Aorta (tissue), 5 donors: ENCODE measurements around the gene PCMTD2. TPM values are rescaled to one million over a fixed set of nuclear protein-coding genes. Genes with fewer than 3 reads are reported as not detected.

Source experiments
- ATAC-seq: fragments of 200-7000 bp; cut with Tn5 transposase; one replicate; pipeline ENCODE4 v1.9.1; 2022; ENCODE audit warnings: moderate library complexity; ENCODE audit not compliant: low FRiP score
- DNase-seq, 2 donors: peaks; one replicate each; pipeline ENCODE4 v3.0.0-alpha.2; 2020
- H3K27ac ChIP-seq, 2 donors: one replicate each; pipeline ENCODE4 v1.5.1; 2013; ENCODE audit warnings: low read length in 2 of 2, mild to moderate bottlenecking in 2 of 2, moderate library complexity in 2 of 2, control low read depth in 1 of 2, inconsistent platforms in 1 of 2, low read depth in 1 of 2
- H3K27me3 ChIP-seq, 2 donors: one replicate each; pipeline ENCODE4 v1.6.1; 2013; ENCODE audit warnings: control low read depth in 1 of 2, low read length in 1 of 2, mild to moderate bottlenecking in 1 of 2, moderate library complexity in 1 of 2; ENCODE audit not compliant: insufficient read depth in 2 of 2, control insufficient read depth in 1 of 2
- H3K36me3 ChIP-seq, 2 donors: one replicate each; pipeline ENCODE4 v1.6.1; 2013; ENCODE audit warnings: control low read depth in 1 of 2, low read length in 1 of 2, mild to moderate bottlenecking in 1 of 2; ENCODE audit not compliant: insufficient read depth in 2 of 2, control insufficient read depth in 1 of 2
- H3K4me1 ChIP-seq, 2 donors: one replicate each; pipeline ENCODE4 v1.6.1; 2013; ENCODE audit warnings: low read length in 2 of 2, control low read depth in 1 of 2, mild to moderate bottlenecking in 1 of 2, moderate library complexity in 1 of 2; ENCODE audit not compliant: insufficient read depth in 2 of 2, control insufficient read depth in 1 of 2
- H3K4me3 ChIP-seq, 2 donors: one replicate each; pipeline ENCODE4 v1.5.1; 2013; ENCODE audit warnings: low read length in 2 of 2, control low read depth in 1 of 2, mild to moderate bottlenecking in 1 of 2
- H3K9me3 ChIP-seq: one replicate; pipeline ENCODE4 v1.6.1; 2013; ENCODE audit warnings: mild to moderate bottlenecking, low read length; ENCODE audit not compliant: control insufficient read depth
- WGBS, 2 donors: extraction: QIAGEN DNeasy Blood & Tissue Kit; methylation state at CpG; one replicate each; pipeline ENCODE4 v1.1.7; 2013; 5-methylcytosine and 5-hydroxymethylcytosine counted together
- intact Hi-C, 2 donors: fragments of 100-400 bp; cut with DNase I; formaldehyde crosslinking; loops; one replicate each; pipeline versions ENCODE4 v1.14.2 to v1.15.0; 2022
- polyA plus RNA-seq, 2 donors: library from polyadenylated mRNA; stranded (reverse); fragments of 200-250 nt; gene quantifications; one replicate each; pipeline ENCODE4 v1.2.3, GENCODE V29; 2013
- total RNA-seq, 2 donors: library from RNA; stranded (reverse); fragmentation: NEBNext Ultra II Directional; extraction: Animal tissue kit (Norgen Biotek cat#: 25700); gene quantifications; one replicate each; pipeline ENCODE4 v1.2.1, GENCODE V29; 2021
- donor health status: healthy with polysubstance abuse.
- donor health status: Bipolar disorder and iron deficiency.
- donor health status: DM: no; HTN: no; CAD: no.
- donor health status: DM: no; HTN: no; CAD: no.
- donor health status: DM: yes; HTN: yes; CAD: no.

The PCMTD2 gene
- total and polyA plus RNA-seq, 4 donors: 14.9 to 71.4 (median 44.5) TPM

DNA sequence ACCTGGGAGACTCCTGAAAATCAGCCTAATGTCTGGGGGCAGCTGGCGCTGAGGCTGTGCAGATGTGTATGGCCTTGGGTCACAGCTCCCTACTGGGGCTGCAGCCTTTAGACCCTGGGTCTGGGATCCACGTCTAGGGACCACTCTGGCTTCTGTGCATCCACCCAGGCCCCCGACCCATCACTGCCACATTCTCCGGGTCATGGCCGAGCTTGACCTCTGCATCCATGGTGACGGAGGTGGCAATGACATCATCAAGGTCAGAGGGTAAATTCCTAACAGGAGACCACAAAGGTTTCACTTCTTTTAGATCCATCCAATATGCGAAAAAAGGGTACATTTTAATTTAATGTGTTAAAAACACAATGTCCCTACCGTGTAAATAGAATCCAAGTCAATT is 14.5 kb upstream of the PCMTD2 start:
- H3K27me3 ChIP-seq: no peaks in the 10 kb centered on the region

DNA sequence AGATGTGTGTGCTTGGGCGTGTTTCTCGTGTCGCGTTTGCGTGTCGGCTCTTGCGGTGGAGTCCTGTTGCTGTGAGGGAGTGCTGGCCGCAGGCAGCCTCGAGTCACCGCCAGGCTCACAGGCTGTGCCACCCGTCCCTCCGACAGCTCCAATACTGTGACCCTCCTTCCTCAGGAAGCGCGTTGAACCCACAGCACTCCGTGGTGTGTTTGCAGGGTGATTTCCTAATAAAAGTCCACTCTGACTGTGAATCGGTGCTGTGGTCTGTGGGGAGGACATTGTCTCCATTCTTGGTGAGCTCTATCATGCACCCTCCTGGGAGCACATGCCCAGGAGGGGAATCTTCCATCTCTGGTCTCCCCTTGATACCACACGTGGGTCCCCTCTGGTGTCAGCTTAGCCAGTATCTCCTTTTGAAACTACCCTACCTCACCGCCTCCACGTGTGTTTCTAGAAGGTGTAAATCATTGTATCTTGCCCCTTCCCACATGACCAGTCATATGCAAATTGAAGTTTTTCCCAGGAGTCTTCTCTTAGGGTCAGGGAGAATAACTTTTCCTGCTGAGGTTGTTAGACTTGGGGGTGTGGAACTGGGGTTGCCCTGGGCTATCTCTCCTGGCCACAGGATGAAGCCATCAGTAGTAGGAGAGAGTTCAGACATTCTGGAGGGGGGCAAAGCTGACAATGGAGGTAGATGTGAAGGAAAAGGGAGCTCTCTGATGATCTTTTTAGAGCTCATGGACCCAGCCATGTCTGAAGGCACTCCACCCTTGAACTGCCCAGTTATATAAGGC is 13.3 kb upstream of the PCMTD2 start:
- H3K9me3 ChIP-seq: no peaks in the 10 kb centered on the region
- 79 to 82% methylated on average over 19 of the region's 19 CpGs for WGBS, 2 donors
- intact Hi-C loops: no loop called here
- no peaks in the 10 kb centered on the region for H3K36me3 ChIP-seq
- no peak overlapping the region for H3K27ac ChIP-seq
- no peaks in the 10 kb centered on the region for H3K4me1 ChIP-seq
- no peak for ATAC-seq
- no peak overlapping the region for H3K4me3 ChIP-seq
- no peaks in the 10 kb centered on the region for H3K27me3 ChIP-seq
- DNase-seq: peak in 1 of 2 donors; percentile 51

More for the DNA sequence above, 14.5 kb upstream of the PCMTD2 start:
- Histone ChIP-seq H3K4me3 (no peak overlapping the region), H3K4me1 (no peaks in the 10 kb centered on the region), H3K9me3 (no peaks in the 10 kb centered on the region), H3K27ac (no peak overlapping the region), H3K36me3 (no peaks in the 10 kb centered on the region)
- intact Hi-C loops: no loop called here
- no peak for ATAC-seq
- WGBS, 2 donors: 48 to 56% methylated on average over 8 of the region's 8 CpGs
- peak in 1 of 2 donors; percentile 23 for DNase-seq

DNA sequence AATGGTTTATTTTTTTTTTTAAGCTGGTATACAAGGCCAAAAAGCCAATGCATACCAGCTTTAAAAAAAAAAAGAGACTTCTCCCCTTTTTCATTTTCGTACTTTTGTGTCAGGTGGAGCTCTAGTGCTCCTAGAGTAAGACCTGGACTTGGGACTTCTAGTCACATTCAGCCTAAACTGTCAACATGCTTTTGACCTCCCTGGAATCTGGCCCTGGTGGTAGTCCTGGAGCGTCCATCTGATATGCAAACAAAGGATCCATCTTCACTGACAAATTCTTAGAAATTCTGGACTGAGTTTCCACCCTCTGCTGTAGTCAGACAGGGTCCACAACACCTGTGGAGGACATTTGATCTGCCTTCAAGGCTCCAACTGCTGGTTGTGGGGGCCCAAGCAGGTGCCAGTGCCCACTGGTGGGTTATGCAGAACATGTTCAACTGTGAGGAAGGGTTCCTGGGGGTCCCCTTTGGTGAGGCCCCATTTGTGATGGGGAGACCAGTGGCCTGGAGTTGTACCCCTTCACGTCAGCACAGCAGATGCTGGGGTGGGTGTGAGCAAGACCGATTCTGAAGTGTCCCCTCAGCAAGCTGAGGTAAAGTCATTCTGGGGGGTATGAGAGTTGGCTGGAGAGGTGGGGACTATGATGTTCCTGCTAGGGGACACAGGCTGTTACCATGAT is 12.6 kb upstream of the PCMTD2 start:
- Histone ChIP-seq H3K27me3 (no peaks in the 10 kb centered on the region), H3K4me3 (no peak overlapping the region), H3K36me3 (no peaks in the 10 kb centered on the region), H3K27ac (no peak overlapping the region), H3K4me1 (no peaks in the 10 kb centered on the region), H3K9me3 (no peaks in the 10 kb centered on the region)
- ATAC-seq: no peak
- DNase-seq: peak in 1 of 2 donors; percentile 23
- WGBS, 2 donors: 74 to 80% methylated on average over 4 of the region's 4 CpGs
- intact Hi-C loops: no loop called here

DNA sequence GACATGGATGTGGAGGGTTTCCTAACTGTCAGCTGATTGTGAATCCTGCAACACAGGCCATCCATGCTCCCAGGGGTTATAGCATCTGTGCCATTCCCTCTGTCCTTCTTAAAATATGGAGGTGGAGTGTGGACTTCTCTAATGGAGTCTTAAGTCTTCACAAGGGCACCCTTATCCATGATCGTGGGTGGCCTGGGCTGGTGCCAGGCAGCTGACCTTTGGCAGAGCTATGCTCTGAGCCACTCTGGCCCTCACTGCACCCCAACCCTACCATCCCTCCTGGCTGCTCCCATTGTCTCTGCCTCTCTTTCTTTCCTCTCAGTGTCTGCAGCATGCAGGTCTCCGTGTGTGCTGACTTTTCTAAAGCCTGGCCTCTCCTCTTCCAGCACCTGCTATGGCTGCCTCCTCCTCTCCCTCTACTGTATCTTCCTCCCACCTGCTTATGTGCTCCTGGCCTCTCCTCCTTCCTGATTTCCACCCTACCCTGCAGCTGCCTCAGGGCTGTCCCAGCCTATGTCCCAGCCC is 11.2 kb upstream of the PCMTD2 start:
- no peak overlapping the region for H3K4me3 ChIP-seq
- DNase-seq: no peak

DNA sequence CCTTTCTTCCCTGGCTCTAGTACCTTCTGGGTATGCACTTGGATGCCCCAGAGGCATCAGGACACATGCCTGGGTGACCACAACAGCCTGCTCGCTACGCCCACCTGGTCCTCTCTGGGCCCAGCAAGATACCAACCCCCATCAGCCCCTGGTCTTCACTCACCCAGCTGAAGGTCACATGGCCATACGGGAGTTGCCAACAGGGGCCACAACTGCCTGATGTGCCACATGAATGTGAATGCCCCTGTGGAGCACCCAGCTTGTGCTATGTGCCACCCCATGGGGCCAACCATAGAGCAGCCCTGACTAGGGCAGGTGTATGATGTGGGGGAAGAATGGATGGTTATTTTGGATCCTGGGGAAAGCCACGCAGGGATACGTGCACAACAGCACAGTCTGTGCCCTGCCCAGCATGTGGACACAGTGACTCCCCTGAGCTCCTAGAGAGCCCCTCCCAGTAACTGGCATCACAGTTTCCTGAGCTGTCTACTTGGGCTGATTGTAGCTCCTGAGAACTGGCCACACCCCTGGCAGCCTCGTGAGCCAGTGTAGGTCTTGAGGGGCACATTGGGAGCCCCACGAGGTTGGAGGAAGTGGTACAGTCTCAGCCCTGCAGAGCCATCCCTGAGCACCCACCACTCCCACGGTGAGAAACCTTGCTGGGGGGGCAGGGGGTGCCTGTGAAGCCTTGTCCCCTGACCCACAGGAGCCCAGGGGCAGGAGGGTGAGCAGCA is 10.5 kb upstream of the PCMTD2 start:
- DNase-seq: peak in 1 of 2 donors; percentile 19
- Histone ChIP-seq H3K27ac (no peak overlapping the region), H3K9me3 (no peaks in the 10 kb centered on the region), H3K36me3 (no peaks in the 10 kb centered on the region), H3K4me3 (no peak overlapping the region), H3K27me3 (no peaks in the 10 kb centered on the region), H3K4me1 (no peaks in the 10 kb centered on the region)
- ATAC-seq: no peak
- 59 to 66% methylated on average over 8 of the region's 8 CpGs for WGBS, 2 donors
- intact Hi-C loops: no loop called here

More for the DNA sequence above, 11.2 kb upstream of the PCMTD2 start:
- no peaks in the 10 kb centered on the region for H3K9me3 ChIP-seq
- H3K36me3 ChIP-seq: no peaks in the 10 kb centered on the region
- H3K27ac ChIP-seq: no peak overlapping the region
- no peaks in the 10 kb centered on the region for H3K27me3 ChIP-seq
- no peak for ATAC-seq
- no peaks in the 10 kb centered on the region for H3K4me1 ChIP-seq
- WGBS, 2 donors: 71 to 80% methylated on average over 2 of the region's 2 CpGs
- intact Hi-C loops: no loop called here

DNA sequence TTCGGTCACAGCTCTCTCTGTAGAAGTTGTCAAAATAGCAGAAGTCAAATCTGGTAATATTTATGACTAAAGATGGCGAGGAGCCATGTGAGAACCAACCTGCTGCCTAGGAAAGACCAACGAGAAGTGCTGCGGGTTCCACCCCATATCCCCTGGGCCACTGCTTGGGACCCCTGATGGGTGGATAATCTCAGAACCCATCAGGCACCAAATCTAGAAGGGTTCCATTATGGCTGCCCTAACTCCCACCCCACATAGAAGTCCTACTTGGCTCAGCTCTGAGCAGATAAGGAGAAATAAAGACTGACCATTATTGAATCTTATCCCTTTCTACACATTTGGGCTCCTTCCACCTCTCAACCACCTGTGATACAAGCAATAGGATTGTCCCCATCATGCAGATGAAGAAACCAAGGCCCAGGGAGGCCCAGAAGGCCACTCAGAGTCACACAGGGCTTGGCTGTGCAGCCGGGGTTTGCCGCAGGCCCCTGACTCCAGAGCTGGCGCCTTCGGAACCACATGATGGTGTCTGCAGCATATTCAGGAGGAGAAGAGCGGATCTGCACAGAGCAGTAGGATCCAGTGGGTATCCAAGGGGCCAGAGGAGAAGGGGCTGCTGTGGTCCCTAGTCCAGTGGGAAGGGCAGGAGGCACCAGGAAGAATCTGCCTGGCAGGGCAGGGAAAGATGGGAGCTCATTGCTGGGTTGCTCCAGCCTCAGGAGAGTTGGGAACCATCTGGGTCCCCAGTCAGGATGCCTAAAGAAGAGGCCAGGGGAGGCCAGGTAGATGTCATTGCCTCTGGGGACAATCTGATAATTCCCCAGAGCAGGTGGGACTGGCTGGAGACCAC is 9.6 kb upstream of the PCMTD2 start:
- Histone ChIP-seq H3K36me3 (no peaks in the 10 kb centered on the region), H3K4me1 (no peaks in the 10 kb centered on the region), H3K4me3 (no peak overlapping the region), H3K27ac (no peak overlapping the region), H3K9me3 (no peaks in the 10 kb centered on the region), H3K27me3 (no peaks in the 10 kb centered on the region)
- DNase-seq (no peak), ATAC-seq (no peak)
- WGBS, 2 donors: 70 to 77% methylated on average over 9 of the region's 9 CpGs
- intact Hi-C loops: no loop called here

DNA sequence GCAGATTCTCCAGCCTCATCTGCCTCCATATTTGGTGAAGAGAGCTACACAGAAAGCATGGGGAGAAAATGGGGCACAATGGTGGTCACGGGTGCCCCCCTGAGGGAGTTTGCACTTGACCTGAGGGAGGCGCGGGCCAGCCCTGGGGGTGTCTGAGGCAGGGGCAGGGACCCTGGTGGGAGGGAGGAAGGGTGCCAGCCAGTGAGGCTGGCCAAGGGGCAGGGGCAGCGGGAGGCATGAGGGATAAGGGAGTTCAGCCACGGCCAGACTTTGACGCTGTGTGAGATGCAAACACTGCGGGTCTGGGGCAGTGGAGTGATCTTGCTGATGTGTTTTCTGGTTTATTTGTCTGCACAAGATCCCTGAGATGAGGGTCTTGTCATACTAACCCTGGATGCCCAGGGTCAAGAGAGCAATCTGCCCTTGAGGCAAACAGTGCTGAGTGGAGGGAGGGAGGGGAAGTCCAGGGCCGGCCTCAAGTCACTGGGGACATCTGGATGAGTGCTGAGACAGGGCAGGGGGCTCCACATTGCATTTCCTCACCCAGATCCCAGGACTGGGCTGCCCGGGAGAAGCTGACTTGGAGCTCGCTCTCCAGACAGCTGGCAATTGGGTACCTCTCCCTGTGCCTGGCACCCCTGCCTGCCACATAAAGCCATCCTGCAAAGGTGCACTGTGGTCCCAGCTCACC is 8.8 kb upstream of the PCMTD2 start:
- intact Hi-C loops: no loop called here
- Histone ChIP-seq H3K4me3 (no peak overlapping the region), H3K36me3 (no peaks in the 10 kb centered on the region), H3K9me3 (no peaks in the 10 kb centered on the region), H3K4me1 (no peaks in the 10 kb centered on the region), H3K27ac (no peak overlapping the region), H3K27me3 (no peaks in the 10 kb centered on the region)
- WGBS, 2 donors: 63 to 64% methylated on average over 10 of the region's 10 CpGs
- DNase-seq: no peak
- ATAC-seq: no peak

DNA sequence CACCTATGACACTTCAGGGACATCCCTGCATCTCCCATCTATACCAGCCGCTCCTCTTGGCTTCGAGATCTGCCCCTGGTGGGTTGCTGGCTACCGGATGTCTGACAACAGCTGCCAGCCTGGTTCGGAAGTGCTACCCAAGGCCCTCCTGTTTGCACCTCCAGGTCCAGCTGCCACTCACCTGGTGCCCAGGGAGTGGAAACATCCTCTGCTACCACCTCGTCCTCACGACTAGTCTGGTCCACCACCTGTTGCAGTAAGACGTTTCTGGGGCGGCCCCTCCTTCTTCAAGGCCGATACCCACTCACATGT is 8.3 kb upstream of the PCMTD2 start:
- Histone ChIP-seq H3K4me1 (no peaks in the 10 kb centered on the region), H3K4me3 (no peak overlapping the region), H3K36me3 (no peaks in the 10 kb centered on the region), H3K27me3 (no peaks in the 10 kb centered on the region), H3K9me3 (no peaks in the 10 kb centered on the region), H3K27ac (no peak overlapping the region)
- intact Hi-C loops: no loop called here
- no peak for DNase-seq
- no peak for ATAC-seq
- WGBS, 2 donors: 79 to 84% methylated on average over 9 of the region's 9 CpGs
